Measurements from ENCODE around the gene SNAI1.

SNAI1 gene

DNA sequence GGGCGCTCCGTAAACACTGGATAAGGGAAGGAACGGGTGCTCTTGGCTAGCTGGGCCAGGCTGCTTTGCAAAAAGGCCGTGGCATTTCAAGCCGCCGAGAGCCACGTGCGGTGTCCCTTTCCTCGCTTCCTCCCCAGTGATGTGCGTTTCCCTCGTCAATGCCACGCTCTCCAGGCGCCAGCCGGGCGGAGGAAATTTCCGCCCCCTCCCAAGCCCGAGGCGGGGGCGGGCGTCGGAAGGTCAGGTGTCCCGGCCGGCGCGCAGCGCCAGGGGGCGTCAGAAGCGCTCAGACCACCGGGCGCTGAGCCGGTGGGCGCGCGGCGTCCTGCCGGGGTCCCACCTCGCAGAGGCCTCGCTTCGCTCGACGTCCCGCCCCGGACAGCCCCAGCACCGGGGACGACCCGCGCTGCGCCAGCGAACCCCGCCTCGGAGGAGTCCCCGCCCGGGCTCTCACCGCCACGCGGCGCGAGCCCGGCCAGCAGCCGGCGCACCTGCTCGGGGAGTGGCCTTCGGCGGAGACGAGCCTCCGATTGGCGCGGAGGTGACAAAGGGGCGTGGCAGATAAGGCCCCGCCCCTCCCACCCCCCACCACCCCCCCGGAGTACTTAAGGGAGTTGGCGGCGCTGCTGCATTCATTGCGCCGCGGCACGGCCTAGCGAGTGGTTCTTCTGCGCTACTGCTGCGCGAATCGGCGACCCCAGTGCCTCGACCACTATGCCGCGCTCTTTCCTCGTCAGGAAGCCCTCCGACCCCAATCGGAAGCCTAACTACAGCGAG is at the start of gene SNAI1:
Gene SNAI1 (plus strand): TSS at position 635 of the 777 bp plus-strand sequence. CDS start 80 bp downstream, at position 715.
- TF ChIP-seq, protein P1, sequence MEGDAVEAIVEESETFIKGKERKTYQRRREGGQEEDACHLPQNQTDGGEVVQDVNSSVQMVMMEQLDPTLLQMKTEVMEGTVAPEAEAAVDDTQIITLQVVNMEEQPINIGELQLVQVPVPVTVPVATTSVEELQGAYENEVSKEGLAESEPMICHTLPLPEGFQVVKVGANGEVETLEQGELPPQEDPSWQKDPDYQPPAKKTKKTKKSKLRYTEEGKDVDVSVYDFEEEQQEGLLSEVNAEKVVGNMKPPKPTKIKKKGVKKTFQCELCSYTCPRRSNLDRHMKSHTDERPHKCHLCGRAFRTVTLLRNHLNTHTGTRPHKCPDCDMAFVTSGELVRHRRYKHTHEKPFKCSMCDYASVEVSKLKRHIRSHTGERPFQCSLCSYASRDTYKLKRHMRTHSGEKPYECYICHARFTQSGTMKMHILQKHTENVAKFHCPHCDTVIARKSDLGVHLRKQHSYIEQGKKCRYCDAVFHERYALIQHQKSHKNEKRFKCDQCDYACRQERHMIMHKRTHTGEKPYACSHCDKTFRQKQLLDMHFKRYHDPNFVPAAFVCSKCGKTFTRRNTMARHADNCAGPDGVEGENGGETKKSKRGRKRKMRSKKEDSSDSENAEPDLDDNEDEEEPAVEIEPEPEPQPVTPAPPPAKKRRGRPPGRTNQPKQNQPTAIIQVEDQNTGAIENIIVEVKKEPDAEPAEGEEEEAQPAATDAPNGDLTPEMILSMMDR (IDR thresholded peaks at IDR 0.05; ENCODE audit: low read depth, low read length): peak; percentile 45
- H3K4me3 ChIP-seq (ENCODE audit: low read depth, low read length): peak within 1 kb of the TSS; percentile 87

DNA sequence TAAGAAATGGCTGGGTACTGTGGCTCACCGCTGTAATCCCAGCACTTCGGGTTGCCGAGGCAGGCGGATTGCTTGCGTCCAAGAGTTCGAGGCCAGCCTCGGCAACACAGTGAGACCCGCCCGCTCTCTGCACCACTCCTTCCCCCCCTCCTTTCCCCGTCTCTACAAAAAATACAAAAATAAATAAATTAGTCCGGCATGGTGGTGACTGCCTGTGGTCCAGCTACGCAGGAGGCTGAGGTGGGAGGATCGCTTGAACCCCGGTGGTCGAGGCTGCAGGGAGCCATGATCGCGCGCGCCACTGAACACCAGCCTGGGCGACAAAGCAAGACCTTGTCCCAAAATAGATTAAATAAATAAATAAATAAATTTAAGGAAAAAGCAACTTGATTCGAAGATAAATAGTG is 47.0 kb upstream of the SNAI1 start:
- TF ChIP-seq, protein P1 (IDR thresholded peaks at IDR 0.05; ENCODE audit: low read depth, low read length): no peak
- H3K4me3 ChIP-seq (ENCODE audit: low read depth, low read length): peak overlapping the region; percentile 24; the same call in 1 of the 2 replicates

DNA sequence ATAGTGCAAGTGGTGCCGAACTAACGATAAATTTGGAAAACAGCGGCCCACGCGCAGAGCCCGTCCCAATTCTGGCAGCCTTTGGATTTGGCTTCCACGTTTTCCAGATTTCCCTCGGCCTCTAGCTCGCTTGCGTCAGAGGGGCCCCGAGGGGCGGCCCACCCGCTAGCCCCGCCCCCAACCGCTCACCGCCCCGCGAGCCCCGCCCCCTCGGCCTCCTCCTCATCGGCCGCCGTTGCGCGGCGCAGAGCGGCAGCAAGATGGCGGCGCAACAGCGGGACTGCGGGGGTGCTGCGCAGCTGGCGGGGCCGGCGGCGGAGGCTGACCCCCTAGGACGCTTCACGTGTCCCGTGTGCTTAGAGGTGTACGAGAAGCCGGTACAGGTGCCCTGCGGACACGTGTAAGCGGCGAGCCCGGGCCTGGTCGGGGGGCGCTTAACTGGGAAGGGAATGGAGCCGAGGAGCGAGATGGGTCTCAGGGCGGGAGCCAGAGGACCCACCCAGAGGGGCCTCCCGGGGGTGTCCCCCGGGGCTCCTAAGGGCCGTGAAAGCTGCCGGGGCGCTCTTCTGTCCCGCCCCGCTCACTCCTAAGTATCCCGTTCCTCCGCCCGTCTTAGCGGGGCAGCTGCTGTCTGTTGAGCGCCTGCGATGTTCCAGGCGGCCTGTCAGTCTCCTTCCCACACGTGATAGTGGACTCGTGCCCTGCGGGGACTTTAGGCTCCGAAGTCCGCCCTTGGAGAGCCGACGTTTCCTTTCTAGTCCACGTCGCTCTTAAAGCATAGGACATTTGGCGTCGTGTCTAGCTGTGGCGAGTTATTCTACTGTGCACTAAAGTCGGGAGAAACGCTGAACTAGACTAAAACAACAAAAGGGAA is 46.4 kb upstream of the SNAI1 start, which contains the start of gene RNF114:
Gene RNF114 (plus strand): TSS at position 245 of the 874 bp plus-strand sequence. CDS start 16 bp downstream, at position 261.
- H3K4me3 ChIP-seq (ENCODE audit: low read depth, low read length): peak within 1 kb of the TSS; percentile 90
- TF ChIP-seq, protein P1 (IDR thresholded peaks at IDR 0.05; ENCODE audit: low read depth, low read length): no peak

DNA sequence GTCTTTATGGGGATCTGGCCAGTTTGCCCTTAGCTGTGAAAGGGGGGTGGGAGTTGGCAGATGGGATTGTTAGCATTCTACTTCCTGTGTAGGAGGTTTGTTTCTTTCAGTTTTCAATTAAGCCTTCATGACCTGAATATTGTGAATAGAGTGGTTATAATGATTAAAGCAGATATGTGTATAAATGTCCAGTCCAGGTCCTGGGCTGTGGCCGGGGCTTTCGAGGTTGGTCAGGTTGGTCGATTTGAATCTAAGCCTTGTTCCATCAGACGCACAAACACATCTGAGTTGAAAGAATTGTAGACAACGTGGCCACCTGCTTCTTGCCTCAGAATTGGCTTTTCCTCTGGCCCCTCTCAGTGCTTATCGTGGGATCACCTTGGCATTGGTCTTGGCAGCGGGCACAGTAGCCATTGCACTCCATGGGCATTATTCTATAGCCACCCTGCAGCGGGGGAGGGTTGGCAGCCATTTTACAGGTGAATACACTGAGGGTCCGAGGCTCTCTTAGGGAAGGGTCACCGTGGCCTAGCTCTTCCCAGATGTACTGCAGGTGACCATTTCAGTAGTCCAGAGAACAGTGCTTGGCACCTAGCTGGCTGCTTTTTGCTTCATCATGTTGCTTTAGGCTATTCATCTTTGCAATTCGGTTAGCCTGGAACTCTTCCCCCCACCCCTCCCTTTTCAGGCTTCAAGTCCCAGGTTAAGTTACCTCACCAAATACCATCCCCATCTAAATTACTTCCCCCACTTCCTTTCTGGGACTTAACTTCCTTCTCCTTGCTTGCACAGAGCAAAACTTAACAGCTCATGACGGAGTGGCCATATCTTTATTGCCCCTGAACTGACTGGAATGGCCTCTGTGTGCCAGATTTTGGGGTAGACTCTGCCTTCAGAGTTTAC is 45.5 kb upstream of the SNAI1 start:
- H3K4me3 ChIP-seq (ENCODE audit: low read depth, low read length): peak overlapping the region; percentile 90
- TF ChIP-seq, protein P1 (IDR thresholded peaks at IDR 0.05; ENCODE audit: low read depth, low read length): no peak

DNA sequence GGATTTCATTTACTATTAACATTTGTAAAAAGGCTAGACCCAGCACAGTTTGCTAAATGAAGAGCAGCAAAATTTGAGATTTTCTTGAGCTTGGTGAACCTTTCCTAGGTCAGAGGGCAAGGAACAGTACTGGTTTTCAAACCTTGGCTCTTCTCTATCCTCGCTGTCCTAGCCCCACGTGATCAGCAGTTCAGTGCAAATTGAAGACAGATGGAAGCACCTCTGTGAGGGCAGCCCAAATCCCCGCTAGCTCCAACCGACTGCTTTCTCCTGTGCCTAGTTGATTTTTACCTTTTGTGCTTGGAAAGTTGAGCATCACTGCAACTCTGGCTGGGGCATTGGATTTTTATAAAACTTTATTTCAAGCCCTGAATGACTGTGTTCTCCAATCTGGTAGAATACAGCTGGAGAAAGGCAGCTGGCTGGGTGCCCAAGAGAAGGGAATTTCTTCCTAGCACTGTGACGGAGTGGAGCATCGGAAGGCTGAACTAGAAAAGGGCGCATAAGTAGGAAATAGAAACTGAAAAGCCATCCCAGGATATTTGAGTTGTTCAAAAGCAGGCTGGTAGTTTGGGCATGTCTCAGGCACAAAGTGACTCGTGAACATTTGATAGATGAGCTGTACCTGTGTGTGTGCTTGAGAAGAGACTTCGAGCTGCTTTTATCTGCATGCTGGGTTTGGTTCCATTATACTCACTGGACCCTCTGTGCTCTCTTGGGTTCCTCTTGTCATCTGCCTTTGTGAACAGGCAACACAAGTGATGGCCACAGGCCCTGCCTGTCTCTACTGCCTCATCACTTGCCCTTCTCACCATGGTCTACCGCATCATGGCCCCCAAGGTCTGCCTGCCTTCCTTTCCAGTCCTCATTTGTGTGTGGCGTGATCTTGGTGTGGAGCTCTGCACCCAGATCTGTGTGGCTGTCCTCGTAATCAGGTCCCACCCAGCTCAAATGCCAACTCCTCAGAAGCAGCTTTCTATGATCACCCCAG is 44.3 kb upstream of the SNAI1 start:
- peak overlapping the region; percentile 90 for H3K4me3 ChIP-seq (ENCODE audit: low read depth, low read length)
- TF ChIP-seq, protein P1 (IDR thresholded peaks at IDR 0.05; ENCODE audit: low read depth, low read length): no peak

DNA sequence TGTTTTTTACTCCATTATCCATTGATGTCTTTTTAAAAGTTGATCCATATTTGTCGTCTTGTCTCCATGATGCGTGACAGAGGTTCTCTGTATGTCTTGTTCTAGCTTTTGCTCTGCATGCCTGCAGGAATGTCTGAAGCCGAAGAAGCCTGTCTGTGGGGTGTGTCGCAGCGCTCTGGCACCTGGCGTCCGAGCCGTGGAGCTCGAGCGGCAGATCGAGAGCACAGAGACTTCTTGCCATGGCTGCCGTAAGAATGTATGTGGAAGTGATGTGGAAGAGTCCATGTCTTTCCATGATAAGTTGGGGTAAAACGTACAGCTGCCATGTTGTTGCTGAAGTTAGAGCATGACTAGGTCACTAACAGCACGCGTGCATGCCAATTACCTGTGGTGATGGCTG is 41.3 kb upstream of the SNAI1 start:
- TF ChIP-seq, protein P1 (IDR thresholded peaks at IDR 0.05; ENCODE audit: low read depth, low read length): no peak
- no peak overlapping the region for H3K4me3 ChIP-seq (ENCODE audit: low read depth, low read length)
